HepG2 (cell line): ENCODE data around the gene ZNF148. TPM values are rescaled to one million over a fixed set of nuclear protein-coding genes. Genes with fewer than 3 reads are reported as not detected.
A peak's percentile ranks its signal among the peaks of the same experiment; 100 is the strongest.

Source experiments
- ATAC-seq: fragments of 200-7000 bp; cut with Tn5 transposase; 3 replicates; pipeline ENCODE4 v1.9.1; 2020; ENCODE audit warnings: mild to moderate bottlenecking, moderate library complexity
- BruUV-seq: library from RNA; stranded (reverse); fragments of 400-500 nt; replicated peaks from 2 replicates; lab custom pipeline; 2021; lab: Mats Ljungman, UMichigan
- CTCF ChIA-PET: fragments of 300-600 bp; formaldehyde crosslinking; extraction: SDS; loops from one replicate; lab custom pipeline; 2021; ENCODE audit warnings: low total read pairs, inconsistent platforms, low intra/inter-chr PET ratio; lab: Yijun Ruan, JAX
- POLR2A ChIA-PET: fragments of 350-600 bp; sonication (Branson Sonifier 250); formaldehyde crosslinking; loops from one replicate; lab custom pipeline; 2020; ENCODE audit warnings: antibody characterized with exemption, inconsistent platforms; lab: Yijun Ruan, JAX
- DNase-seq: peaks from one replicate; pipeline ENCODE4 v3.0.0-alpha.2; 2015; ENCODE audit warnings: low spot score
- FAIRE-seq: peaks from 3 replicates; lab custom pipeline; 2011; peaks lifted over from hg19 to GRCh38; lab: Jason Lieb, UNC
- H2AFZ ChIP-seq: one replicate; pipeline ENCODE4 v1.6.1; 2011; ENCODE audit warnings: low read length, inconsistent platforms
- H3K27ac ChIP-seq: fragments of 300-600 bp; 3 replicates; pipeline ENCODE4 v1.8.0; 2011; ENCODE audit warnings: mixed run types, mild to moderate bottlenecking, mixed read lengths, low read length, inconsistent platforms; ENCODE audit not compliant: insufficient read depth; ENCODE audit errors: extremely low read length
- H3K27me3 ChIP-seq, 2 experiments: fragments of 200-600 bp in 1 of 2; 2 replicates in 1 of 2; 3 replicates in 1 of 2; pipeline versions ENCODE4 v1.6.0 to v1.8.0; 2011; ENCODE audit warnings: low read length in 2 of 2, mild to moderate bottlenecking in 2 of 2, moderate library complexity in 2 of 2, inconsistent platforms in 1 of 2; ENCODE audit not compliant: insufficient read depth in 2 of 2, control insufficient read depth in 1 of 2
- H3K36me3 ChIP-seq, 2 experiments: fragments of 200-600 bp in 1 of 2; replicated peaks in 1 of 2; 2 replicates in 1 of 2; 3 replicates in 1 of 2; pipeline versions ENCODE4 v1.5.1 to v1.8.0; 2011; ENCODE audit warnings: low read length in 2 of 2, inconsistent platforms in 1 of 2; ENCODE audit not compliant: insufficient read depth in 2 of 2, control insufficient read depth in 1 of 2
- H3K4me1 ChIP-seq: 2 replicates; pipeline ENCODE4 v1.5.1; 2012; ENCODE audit warnings: low read length, inconsistent platforms; ENCODE audit not compliant: insufficient read depth
- H3K4me2 ChIP-seq: 2 replicates; pipeline ENCODE4 v1.6.0; 2011; ENCODE audit warnings: low read depth, low read length, inconsistent platforms
- H3K4me3 ChIP-seq, 3 experiments: fragments of 200-600 bp in 1 of 3; sonication (generic), shearing (Covaris generic) in 1 of 3; replicated peaks in 1 of 3; 2 replicates each; pipeline ENCODE4 v1.5.1; 2011 to 2016; ENCODE audit warnings: low read length in 3 of 3, inconsistent platforms in 2 of 3, low read depth in 2 of 3, mild to moderate bottlenecking in 2 of 3, control low read depth in 1 of 3, mixed read lengths in 1 of 3; ENCODE audit not compliant: insufficient read depth in 1 of 3
- H3K79me2 ChIP-seq: one replicate; pipeline ENCODE4 v1.6.1; 2011; ENCODE audit warnings: low read length, inconsistent platforms; ENCODE audit not compliant: insufficient read depth
- H3K9ac ChIP-seq: 2 replicates; pipeline ENCODE4 v1.6.0; 2011; ENCODE audit warnings: mild to moderate bottlenecking, low read depth, low read length, inconsistent platforms; ENCODE audit not compliant: insufficient read depth
- H3K9me3 ChIP-seq: 2 replicates; pipeline ENCODE4 v1.5.1; 2012; ENCODE audit warnings: mild to moderate bottlenecking, low read length
- H4K20me1 ChIP-seq: 2 replicates; pipeline ENCODE4 v1.6.0; 2011; ENCODE audit warnings: inconsistent platforms, mild to moderate bottlenecking, low read length, moderate library complexity; ENCODE audit not compliant: insufficient read depth
- ATF1 ChIP-seq: IDR thresholded peaks from 2 replicates; pipeline ENCODE4 v1.6.1; 2016; ENCODE audit warnings: mild to moderate bottlenecking, control low read depth
- TEAD3 ChIP-seq: optimal IDR thresholded peaks from 2 replicates; pipeline ENCODE3; 2016; ENCODE audit warnings: borderline replicate concordance
- TP53 ChIP-seq: sonication (generic); formaldehyde crosslinking; conservative IDR thresholded peaks from 2 replicates; pipeline ENCODE4 v1.4.0; 2020; ENCODE audit warnings: missing genetic modification reagents
- ZNF776 ChIP-seq: sonication (generic); formaldehyde crosslinking; IDR thresholded peaks from 2 replicates; pipeline ENCODE4 v1.4.0; 2020; ENCODE audit warnings: mild to moderate bottlenecking, missing genetic modification reagents
- WGBS: methylation state at CpG from one replicate; pipeline ENCODE4 v1.1.6; 2017; ENCODE audit warnings: low lambda C conversion rate; 5-methylcytosine and 5-hydroxymethylcytosine counted together
- in situ Hi-C: cut with HindIII; loops from 2 replicates; pipeline ENCODE4 v1.10.0; 2017; ENCODE audit warnings: low pct_unique_long_range_greater_than_20kb; ENCODE audit not compliant: extremely low pct_ligation_motif_present
- intact Hi-C: fragments of 100-400 bp; cut with micrococcal nuclease; formaldehyde crosslinking; loops from one replicate; pipeline ENCODE4 v1.10.0; 2022; ENCODE audit not compliant: unreplicated experiment
- polyA plus RNA-seq, 8 experiments: library from polyadenylated mRNA; depleted of rRNA in 3 of 8; stranded (reverse) in 7 of 8; unstranded in 1 of 8; fragments of >200 nt; fragmentation: Illumina TruSeq in 4 of 8; extraction: Trizol in 4 of 8; gene quantifications; 2 replicates each; pipeline versions ENCODE4 v1.2.1 to v1.2.3, GENCODE V29; 2011 to 2016; ENCODE audit warnings: low read depth in 4 of 8, missing spikeins in 1 of 8, mixed read lengths in 1 of 8; ENCODE audit not compliant: insufficient read depth in 1 of 8
- total RNA-seq, 5 experiments: library from RNA; depleted of rRNA; stranded (reverse); fragments of >200 nt; fragmentation: Illumina TruSeq; extraction: Trizol; gene quantifications; 2 replicates each; pipeline ENCODE4 v1.2.3, GENCODE V29; 2016; ENCODE audit warnings: low read depth in 1 of 5
- TF ChIP-seq, protein P1 (sequence below): sonication (generic); formaldehyde crosslinking; IDR thresholded peaks from 2 replicates; pipeline ENCODE4 v1.5.0; 2020; ENCODE audit warnings: mild to moderate bottlenecking, missing genetic modification reagents
- TF ChIP-seq, protein P2 (sequence below), 2 experiments: sonication (generic) in 1 of 2; formaldehyde crosslinking in 1 of 2; IDR thresholded peaks; 2 replicates each; pipeline versions ENCODE4 v1.6.1 to v1.9.0; 2014 to 2022; ENCODE audit warnings: antibody characterized with exemption in 1 of 2, borderline replicate concordance in 1 of 2, inconsistent platforms in 1 of 2, low read depth in 1 of 2, missing genetic modification reagents in 1 of 2

Gene ZNF148
- total and polyA plus RNA-seq, 2 of the 13 experiments (the other 11 are each of a cell fraction or from before 2014, with no cell fraction given) = 10.6 to 36.1 TPM

DNA sequence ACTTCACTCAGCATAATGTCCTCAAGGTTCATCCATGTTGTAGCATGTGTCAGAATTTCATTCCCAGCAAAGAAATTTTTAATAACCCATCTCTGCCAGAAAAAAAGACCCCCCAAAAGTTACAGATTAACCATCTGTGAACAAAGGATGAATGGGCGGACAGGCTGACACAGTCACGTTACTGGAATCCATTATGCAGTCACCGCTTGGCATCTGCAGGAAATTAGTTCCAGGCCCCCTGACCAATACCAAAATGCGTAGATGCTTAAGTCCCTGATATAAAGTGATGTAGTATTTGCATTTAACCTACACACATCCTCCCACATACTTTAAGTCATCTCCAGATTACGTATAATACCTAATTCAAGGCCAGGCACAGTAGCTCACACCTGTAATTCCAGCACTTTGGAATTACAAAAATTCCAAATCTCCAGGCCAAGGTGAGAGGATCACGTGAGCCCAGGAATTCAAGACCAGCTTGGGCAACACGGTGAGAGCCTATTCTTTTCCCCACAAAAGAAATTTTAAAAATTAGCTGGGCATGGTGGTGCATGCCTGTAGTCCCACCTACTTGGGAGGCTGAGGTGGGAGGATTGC, 161.1 kb downstream of the ZNF148 start:
- H3K9me3 ChIP-seq = no peaks in the 10 kb centered on the region
- H2AFZ ChIP-seq = no peak overlapping the region
- H3K9ac ChIP-seq = no peak overlapping the region
- intact Hi-C loops = no loop called here
- no peak overlapping the region for H3K4me3 ChIP-seq
- DNase-seq = no peak
- no peak for ATAC-seq
- no peaks in the 10 kb centered on the region for H3K36me3 ChIP-seq
- 23% methylated on average over 7 of the region's 7 CpGs for WGBS
- peaks cover 0 to 18% of the 10 kb centered on the region in 2 experiments; a peak in 3 of 5 replicates for H3K27me3 ChIP-seq
- peaks cover 35% of the 10 kb centered on the region for H3K4me1 ChIP-seq
- no peaks in the 10 kb centered on the region for H3K79me2 ChIP-seq
- H3K4me2 ChIP-seq = peak overlapping the region; percentile 85; the same call in 1 of the 2 replicates
- no peak overlapping the region for H3K27ac ChIP-seq
- in situ Hi-C loops = no loop called here
- no peak for FAIRE-seq
- BruUV-seq = no TSS peak
- CTCF ChIA-PET = no interaction called here
- POLR2A ChIA-PET = no interaction called here
- peak; percentile 39 for TF ChIP-seq TEAD3
- TF ChIP-seq, protein P1, sequence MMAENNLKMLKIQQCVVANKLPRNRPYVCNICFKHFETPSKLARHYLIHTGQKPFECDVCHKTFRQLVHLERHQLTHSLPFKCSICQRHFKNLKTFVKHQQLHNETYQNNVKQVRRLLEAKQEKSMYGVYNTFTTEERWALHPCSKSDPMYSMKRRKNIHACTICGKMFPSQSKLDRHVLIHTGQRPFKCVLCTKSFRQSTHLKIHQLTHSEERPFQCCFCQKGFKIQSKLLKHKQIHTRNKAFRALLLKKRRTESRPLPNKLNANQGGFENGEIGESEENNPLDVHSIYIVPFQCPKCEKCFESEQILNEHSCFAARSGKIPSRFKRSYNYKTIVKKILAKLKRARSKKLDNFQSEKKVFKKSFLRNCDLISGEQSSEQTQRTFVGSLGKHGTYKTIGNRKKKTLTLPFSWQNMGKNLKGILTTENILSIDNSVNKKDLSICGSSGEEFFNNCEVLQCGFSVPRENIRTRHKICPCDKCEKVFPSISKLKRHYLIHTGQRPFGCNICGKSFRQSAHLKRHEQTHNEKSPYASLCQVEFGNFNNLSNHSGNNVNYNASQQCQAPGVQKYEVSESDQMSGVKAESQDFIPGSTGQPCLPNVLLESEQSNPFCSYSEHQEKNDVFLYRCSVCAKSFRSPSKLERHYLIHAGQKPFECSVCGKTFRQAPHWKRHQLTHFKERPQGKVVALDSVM (CRISPR knock-in tag) = peak; percentile 55; the same call in 1 of the 2 replicates
- no peak for TF ChIP-seq ZNF776 (CRISPR knock-in tag)
- no peaks in the 10 kb centered on the region for H4K20me1 ChIP-seq

DNA sequence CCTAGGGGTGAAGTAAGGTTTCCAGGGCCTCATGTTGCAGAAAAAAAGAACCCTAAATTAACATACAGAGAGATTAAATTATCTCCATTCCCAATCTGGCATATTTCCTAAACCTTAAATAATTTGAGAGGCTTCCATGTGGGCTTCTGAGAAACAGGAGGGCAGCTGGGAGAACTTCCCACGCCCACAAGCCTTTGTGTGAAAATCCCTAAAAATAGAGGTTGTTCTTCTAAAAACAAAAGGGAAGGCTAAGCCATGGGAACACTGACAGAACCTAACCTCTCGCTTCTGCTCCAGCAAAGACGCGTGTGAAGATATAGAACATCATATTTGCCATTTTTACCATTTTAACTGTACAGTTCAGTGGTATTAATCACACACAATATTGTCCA, 161.8 kb downstream of the ZNF148 start:
- TF ChIP-seq TP53 (no peak), ATF1 (CRISPR knock-in tag) (no peak)
- TF ChIP-seq, protein P2, sequence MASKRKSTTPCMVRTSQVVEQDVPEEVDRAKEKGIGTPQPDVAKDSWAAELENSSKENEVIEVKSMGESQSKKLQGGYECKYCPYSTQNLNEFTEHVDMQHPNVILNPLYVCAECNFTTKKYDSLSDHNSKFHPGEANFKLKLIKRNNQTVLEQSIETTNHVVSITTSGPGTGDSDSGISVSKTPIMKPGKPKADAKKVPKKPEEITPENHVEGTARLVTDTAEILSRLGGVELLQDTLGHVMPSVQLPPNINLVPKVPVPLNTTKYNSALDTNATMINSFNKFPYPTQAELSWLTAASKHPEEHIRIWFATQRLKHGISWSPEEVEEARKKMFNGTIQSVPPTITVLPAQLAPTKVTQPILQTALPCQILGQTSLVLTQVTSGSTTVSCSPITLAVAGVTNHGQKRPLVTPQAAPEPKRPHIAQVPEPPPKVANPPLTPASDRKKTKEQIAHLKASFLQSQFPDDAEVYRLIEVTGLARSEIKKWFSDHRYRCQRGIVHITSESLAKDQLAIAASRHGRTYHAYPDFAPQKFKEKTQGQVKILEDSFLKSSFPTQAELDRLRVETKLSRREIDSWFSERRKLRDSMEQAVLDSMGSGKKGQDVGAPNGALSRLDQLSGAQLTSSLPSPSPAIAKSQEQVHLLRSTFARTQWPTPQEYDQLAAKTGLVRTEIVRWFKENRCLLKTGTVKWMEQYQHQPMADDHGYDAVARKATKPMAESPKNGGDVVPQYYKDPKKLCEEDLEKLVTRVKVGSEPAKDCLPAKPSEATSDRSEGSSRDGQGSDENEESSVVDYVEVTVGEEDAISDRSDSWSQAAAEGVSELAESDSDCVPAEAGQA (IDR thresholded peaks at IDR 0.05; ENCODE audit: low read depth) = no peak
- TF ChIP-seq, protein P2 (CRISPR knock-in tag; IDR thresholded peaks at IDR 0.05; ENCODE audit: borderline replicate concordance) = no peak
- TF ChIP-seq, all 625 proteins: peak for 0
- Histone ChIP-seq H3K4me3 (peak overlapping the region in 2 of 3 experiments; percentile 45 to 68; a peak in 4 of 6 replicates), H3K9me3 (no peaks in the 10 kb centered on the region), H4K20me1 (no peaks in the 10 kb centered on the region), H3K79me2 (no peaks in the 10 kb centered on the region), H3K36me3 (no peaks in the 10 kb centered on the region), H3K27ac (no peak overlapping the region), H3K27me3 (peaks cover 0 to 18% of the 10 kb centered on the region in 2 experiments; a peak in 3 of 5 replicates), H3K4me2 (peak overlapping the region; percentile 85), H3K4me1 (peaks cover 35% of the 10 kb centered on the region), H2AFZ (peak overlapping the region; percentile 42), H3K9ac (peak overlapping the region; percentile 34; the same call in 1 of the 2 replicates)
- ChIA-PET POLR2A (no interaction called here), CTCF (no interaction called here)
- intact Hi-C loops = no loop called here
- FAIRE-seq = no peak
- DNase-seq = no peak
- ATAC-seq = no peak
- 69% methylated on average over 4 of the region's 4 CpGs for WGBS
- no TSS peak for BruUV-seq
- in situ Hi-C loops = no loop called here
